Activated T-cell treated with anti-CD3 and anti-CD28 coated beads, Interleukin-2, amount 50 U/mL, for 24 hours (primary cell): ENCODE measurements around the gene SIGMAR1.

Experiments used
- DNase-seq: peaks from one replicate; pipeline ENCODE4 v3.0.0-alpha.2; 2020
- H3K27ac Mint-ChIP-seq: 2 replicates; pipeline ENCODE4 v1.8.0; 2020; ENCODE audit warnings: mild to moderate bottlenecking, mixed read lengths
- H3K27me3 Mint-ChIP-seq: 2 replicates; pipeline ENCODE4 v1.8.0; 2020; ENCODE audit warnings: mixed read lengths
- H3K36me3 Mint-ChIP-seq: 2 replicates; pipeline ENCODE4 v1.8.0; 2020; ENCODE audit warnings: low read depth, mixed read lengths
- H3K4me1 Mint-ChIP-seq: 2 replicates; pipeline ENCODE4 v1.8.0; 2020; ENCODE audit warnings: low read depth, mixed read lengths
- H3K4me3 Mint-ChIP-seq: 2 replicates; pipeline ENCODE4 v1.8.0; 2020; ENCODE audit warnings: mild to moderate bottlenecking, moderate library complexity, mixed read lengths
- H3K9me3 Mint-ChIP-seq: 2 replicates; pipeline ENCODE4 v1.8.0; 2020; ENCODE audit warnings: mixed read lengths

SIGMAR1 gene

GRCh38 chr9:34664281-34665066 is 26.9 kb upstream of the SIGMAR1 start:
- H3K4me3 Mint-ChIP-seq, result peak overlapping the region; percentile 77
- peaks cover 20% of the 10 kb centered on the region for H3K36me3 Mint-ChIP-seq
- peaks cover 36% of the 10 kb centered on the region for H3K4me1 Mint-ChIP-seq
- H3K9me3 Mint-ChIP-seq, result peaks cover 6% of the 10 kb centered on the region
- peak; percentile 69 for DNase-seq
- no peaks in the 10 kb centered on the region for H3K27me3 Mint-ChIP-seq
- peak overlapping the region; percentile 89 for H3K27ac Mint-ChIP-seq

DNA sequence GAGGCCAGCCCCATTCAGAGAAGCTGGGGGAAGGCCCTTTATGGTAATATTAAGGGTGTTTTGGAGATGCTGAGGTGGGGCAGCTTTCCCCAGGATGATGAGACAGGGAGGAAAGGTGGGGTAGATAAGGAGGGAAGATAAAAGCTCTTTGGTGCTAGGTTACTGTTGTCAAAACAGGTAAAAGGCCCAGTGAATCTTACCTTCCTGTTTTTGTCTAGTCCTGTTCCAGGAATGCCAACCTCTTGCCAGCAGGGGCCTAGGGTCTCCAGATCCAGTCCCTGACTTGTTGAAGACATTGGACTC is 25.7 kb upstream of the SIGMAR1 start:
- Mint-ChIP-seq H3K9me3 (no peaks in the 10 kb centered on the region), H3K36me3 (peaks cover 20% of the 10 kb centered on the region), H3K4me1 (peaks cover 37% of the 10 kb centered on the region), H3K27ac (peak overlapping the region; percentile 76), H3K4me3 (no peak overlapping the region), H3K27me3 (no peaks in the 10 kb centered on the region)
- DNase-seq, result no peak

DNA sequence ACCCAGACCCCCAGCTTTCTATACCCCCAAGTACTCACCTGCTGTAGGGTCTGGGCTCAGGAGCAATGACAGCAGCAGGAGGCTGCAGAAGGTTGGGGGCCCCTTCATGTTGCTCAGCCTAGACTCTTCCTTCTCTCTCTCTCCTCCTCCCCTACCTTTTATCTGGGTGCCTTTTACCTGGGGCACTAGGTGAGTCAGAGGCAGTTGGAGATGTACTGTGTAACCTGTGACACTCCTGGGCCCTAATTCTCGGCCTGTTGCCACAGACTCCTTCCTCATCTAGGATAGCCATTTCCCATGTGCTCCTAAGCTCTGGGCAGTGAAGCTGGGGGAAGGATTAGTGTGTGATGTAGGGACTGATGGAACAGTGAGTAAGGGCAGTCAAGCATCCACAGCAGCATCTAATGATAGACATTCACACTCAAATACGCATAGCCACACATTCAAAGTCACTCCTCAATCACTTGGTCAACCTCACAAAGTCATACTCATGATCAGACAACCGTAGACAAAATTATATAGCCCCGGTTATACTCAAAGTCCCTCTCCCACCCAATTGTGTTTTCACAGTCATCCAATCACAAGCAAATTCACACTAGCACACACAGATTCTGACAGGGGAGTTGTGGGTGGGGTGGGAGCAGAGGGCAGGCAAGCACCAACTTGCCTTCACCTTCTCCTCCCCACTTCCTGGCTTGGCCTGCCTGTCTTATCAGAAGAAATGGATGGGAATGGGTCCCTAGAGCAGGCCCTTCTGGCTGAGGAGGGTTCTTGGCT is 25.1 kb upstream of the SIGMAR1 start, which contains the start of gene CCL27:
Gene CCL27 (minus strand): TSS at position 132 of the 777 bp plus-strand sequence. CDS start 24 bp downstream, at position 108.
- Mint-ChIP-seq H3K36me3 (peaks cover 20% of the 10 kb centered on the region), H3K4me1 (peaks cover 37% of the 10 kb centered on the region), H3K27ac (peak within 1 kb of the TSS; percentile 76), H3K4me3 (no peak within 1 kb of the TSS), H3K9me3 (no peaks in the 10 kb centered on the region), H3K27me3 (no peaks in the 10 kb centered on the region)
- no peak for DNase-seq

- Mint-ChIP-seq H3K4me3 (no peak overlapping the region), H3K4me1 (peaks cover 30% of the 10 kb centered on the region), H3K36me3 (peaks cover 20% of the 10 kb centered on the region), H3K27ac (no peak overlapping the region), H3K9me3 (no peaks in the 10 kb centered on the region), H3K27me3 (no peaks in the 10 kb centered on the region)
- DNase-seq, result no peak
These were observed 22.1 kb upstream of the SIGMAR1 start for GRCh38 chr9:34659592-34660253.

DNA sequence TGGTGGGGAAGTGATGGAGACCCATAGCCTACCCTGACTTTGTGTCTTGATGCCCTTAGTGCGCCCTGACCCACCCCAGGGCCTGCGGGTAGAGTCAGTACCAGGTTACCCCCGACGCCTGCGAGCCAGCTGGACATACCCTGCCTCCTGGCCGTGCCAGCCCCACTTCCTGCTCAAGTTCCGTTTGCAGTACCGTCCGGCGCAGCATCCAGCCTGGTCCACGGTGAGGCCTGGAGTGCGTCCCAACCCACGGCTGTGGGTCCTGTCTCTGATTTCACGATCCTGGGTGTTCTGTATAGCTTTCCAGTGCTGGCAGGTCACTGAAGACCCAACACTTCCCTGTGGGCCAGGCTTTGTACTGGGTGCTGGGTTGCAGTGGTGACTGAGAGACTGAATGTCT is 20.9 kb upstream of the SIGMAR1 start:
- Mint-ChIP-seq H3K27ac (no peak overlapping the region), H3K36me3 (peaks cover 20% of the 10 kb centered on the region), H3K4me3 (no peak overlapping the region), H3K27me3 (no peaks in the 10 kb centered on the region), H3K9me3 (no peaks in the 10 kb centered on the region), H3K4me1 (peaks cover 18% of the 10 kb centered on the region)
- DNase-seq, result no peak

DNA sequence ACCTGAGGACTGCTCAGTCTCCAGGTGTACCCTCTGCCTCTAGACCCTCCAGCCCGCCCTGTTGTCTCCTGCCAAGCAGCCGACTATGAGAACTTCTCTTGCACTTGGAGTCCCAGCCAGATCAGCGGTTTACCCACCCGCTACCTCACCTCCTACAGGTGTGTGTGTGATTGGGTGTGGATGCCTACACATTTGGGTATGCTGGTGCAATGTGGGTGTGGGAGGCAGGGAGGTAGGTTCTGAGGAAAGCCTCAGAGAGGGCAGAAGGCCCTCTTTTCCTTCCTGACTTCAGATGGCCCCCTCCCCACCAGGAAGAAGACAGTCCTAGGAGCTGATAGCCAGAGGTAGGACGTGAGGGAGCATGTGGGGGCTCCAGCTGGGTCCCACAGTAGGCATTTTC is 19.4 kb upstream of the SIGMAR1 start:
- H3K27ac Mint-ChIP-seq, result no peak overlapping the region
- DNase-seq, result no peak
- no peaks in the 10 kb centered on the region for H3K9me3 Mint-ChIP-seq
- H3K27me3 Mint-ChIP-seq, result no peaks in the 10 kb centered on the region
- H3K4me3 Mint-ChIP-seq, result no peak overlapping the region
- H3K4me1 Mint-ChIP-seq, result peaks cover 15% of the 10 kb centered on the region
- H3K36me3 Mint-ChIP-seq, result peaks cover 20% of the 10 kb centered on the region

GRCh38 chr9:34655394-34655793 is 17.8 kb upstream of the SIGMAR1 start:
- Mint-ChIP-seq H3K4me1 (peaks cover 19% of the 10 kb centered on the region), H3K4me3 (no peak overlapping the region), H3K36me3 (peaks cover 20% of the 10 kb centered on the region), H3K27me3 (no peaks in the 10 kb centered on the region), H3K27ac (no peak overlapping the region), H3K9me3 (no peaks in the 10 kb centered on the region)
- no peak for DNase-seq

DNA sequence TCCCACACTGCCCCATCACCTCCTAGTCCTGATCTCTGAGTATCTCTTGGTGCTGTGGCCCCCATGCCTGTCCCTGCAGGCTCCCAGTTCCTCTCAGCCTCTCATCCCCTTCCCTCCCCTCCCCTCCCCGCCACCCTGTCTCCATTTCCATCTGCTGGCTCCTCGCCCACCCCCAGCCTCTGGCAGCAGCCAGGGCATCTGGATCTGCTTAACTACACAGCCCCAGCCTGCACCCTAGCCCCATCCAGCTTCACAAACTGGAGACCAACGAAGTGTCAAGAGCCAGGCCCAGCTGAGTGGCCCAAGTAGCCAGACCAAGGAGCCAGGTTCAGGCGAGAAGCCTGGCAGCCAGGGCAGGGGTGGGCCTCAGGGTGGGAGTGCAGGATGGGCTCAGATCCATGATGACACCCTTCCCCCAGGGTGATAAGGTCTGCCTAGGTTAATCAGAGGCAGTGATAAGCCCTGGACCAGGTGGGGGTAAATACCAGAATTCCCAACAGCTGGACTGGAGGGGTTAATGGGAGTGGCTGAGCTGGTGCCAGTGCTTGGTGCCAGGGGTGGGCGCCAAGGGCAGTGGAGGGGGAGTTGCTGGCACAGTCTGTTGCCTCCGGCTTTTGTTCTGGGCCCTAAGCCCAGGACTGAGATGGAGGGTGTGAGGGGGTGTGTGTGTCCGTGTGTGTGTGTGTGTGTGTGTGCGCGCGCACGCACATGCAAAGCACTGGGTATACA is 16.9 kb upstream of the SIGMAR1 start:
- no peak overlapping the region for H3K27ac Mint-ChIP-seq
- no peak overlapping the region for H3K4me3 Mint-ChIP-seq
- H3K4me1 Mint-ChIP-seq, result peaks cover 18% of the 10 kb centered on the region
- no peaks in the 10 kb centered on the region for H3K27me3 Mint-ChIP-seq
- DNase-seq, result no peak
- peaks cover 23% of the 10 kb centered on the region for H3K36me3 Mint-ChIP-seq
- H3K9me3 Mint-ChIP-seq, result no peaks in the 10 kb centered on the region

- Mint-ChIP-seq H3K4me3 (no peak overlapping the region), H3K9me3 (no peaks in the 10 kb centered on the region), H3K27ac (peak overlapping the region; percentile 13)
These were observed 15.8 kb upstream of the SIGMAR1 start for GRCh38 chr9:34653151-34654072.

DNA sequence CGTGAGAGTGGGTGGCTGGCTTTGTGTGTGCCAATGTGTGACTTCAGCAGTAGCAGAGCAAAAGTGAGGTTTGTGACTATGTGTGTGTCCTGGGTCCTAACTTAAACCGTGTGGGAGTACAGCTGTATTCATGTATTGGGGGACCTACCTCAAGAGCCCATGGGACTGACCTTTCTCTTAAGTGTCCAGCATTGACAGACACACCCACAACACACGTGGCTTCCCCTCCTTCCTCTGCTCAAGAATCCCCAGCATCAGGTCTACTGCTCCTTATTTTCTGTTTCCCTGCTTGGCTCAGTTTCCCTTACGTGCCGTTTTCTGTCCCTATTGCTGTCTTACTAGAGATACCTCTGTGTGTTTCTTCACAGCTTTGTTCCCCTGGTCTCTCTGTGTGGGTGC is 15.0 kb upstream of the SIGMAR1 start:
- H3K27ac Mint-ChIP-seq, result peak overlapping the region; percentile 58
- H3K4me1 Mint-ChIP-seq, result peaks cover 32% of the 10 kb centered on the region

More at GRCh38 chr9:34653151-34654072, 15.8 kb upstream of the SIGMAR1 start:
- DNase-seq, result no peak
- H3K36me3 Mint-ChIP-seq, result peaks cover 34% of the 10 kb centered on the region
- peaks cover 24% of the 10 kb centered on the region for H3K4me1 Mint-ChIP-seq
- no peaks in the 10 kb centered on the region for H3K27me3 Mint-ChIP-seq

DNA sequence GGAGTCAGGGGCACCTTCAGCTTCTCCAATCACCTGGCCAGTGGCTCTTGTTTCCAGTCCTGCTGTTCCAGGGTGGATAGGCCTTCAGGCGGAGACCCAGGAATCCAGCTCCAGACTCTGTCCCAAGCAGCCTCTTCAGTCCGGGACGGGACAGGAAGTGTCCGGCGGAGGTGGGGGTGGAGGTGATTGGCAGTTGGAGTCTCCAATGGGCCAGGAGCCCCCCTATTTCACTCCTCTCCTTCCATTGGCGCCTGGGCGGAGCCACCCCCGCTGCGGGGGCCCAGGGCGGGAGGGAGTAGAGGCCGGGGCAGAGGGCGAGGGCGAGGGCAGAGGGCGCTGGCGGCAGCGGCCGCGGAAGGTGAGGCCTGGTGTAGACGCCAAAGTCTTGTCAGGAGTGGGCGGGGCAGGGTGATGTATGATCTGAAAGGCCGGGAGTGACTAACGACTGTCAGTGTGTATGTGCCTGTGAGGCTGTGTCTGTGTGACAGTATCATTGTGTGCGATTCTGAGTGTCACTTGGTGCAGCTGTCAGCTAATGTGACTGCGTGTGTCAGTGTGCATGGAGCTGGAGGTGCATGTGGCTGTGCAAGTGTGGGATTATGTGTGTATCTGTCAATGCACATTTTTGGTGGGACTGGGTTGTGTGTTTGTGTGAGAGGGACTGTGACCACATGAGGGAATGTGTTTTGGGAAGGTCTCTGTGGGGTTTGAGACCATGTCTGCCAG is 14.5 kb upstream of the SIGMAR1 start, which contains the start of gene IL11RA:
Gene IL11RA (plus strand): TSS at position 310 of the 726 bp plus-strand sequence. CDS start 3,033 bp downstream, outside the sequence.
- Mint-ChIP-seq H3K27me3 (no peaks in the 10 kb centered on the region), H3K9me3 (no peaks in the 10 kb centered on the region), H3K4me1 (peaks cover 37% of the 10 kb centered on the region), H3K27ac (peak within 1 kb of the TSS; percentile 58), H3K36me3 (peaks cover 48% of the 10 kb centered on the region), H3K4me3 (no peak within 1 kb of the TSS)
- peak; percentile 62 for DNase-seq

More for the DNA sequence above, 15.0 kb upstream of the SIGMAR1 start:
- H3K4me3 Mint-ChIP-seq, result no peak overlapping the region
- H3K9me3 Mint-ChIP-seq, result no peaks in the 10 kb centered on the region
- H3K36me3 Mint-ChIP-seq, result peaks cover 42% of the 10 kb centered on the region
- no peaks in the 10 kb centered on the region for H3K27me3 Mint-ChIP-seq
- DNase-seq, result no peak

DNA sequence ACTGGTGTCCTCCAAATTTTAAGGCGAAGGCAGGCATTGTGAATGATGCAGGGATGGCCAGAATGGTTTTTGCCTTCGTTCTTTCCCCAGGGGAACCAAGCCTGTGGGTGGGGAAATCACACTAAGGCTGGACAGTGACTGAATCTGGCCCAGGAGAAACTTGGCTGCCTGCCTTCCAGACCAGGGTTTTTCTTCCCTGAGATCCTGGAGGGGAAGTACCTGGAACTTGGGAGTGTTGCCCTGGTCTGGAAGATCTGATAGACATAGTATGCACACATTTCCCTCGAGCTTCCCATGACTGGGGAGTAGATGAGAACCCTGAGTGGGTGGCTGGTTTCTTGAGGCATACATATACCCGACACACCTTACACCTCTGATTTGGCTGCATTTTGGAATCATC is 13.7 kb upstream of the SIGMAR1 start:
- H3K27ac Mint-ChIP-seq, result peak overlapping the region; percentile 15
- no peaks in the 10 kb centered on the region for H3K27me3 Mint-ChIP-seq
- H3K4me1 Mint-ChIP-seq, result peaks cover 38% of the 10 kb centered on the region
- DNase-seq, result no peak
- H3K4me3 Mint-ChIP-seq, result no peak overlapping the region
- no peaks in the 10 kb centered on the region for H3K9me3 Mint-ChIP-seq
- H3K36me3 Mint-ChIP-seq, result peaks cover 54% of the 10 kb centered on the region

- Mint-ChIP-seq H3K4me1 (peaks cover 43% of the 10 kb centered on the region), H3K36me3 (peaks cover 54% of the 10 kb centered on the region), H3K4me3 (no peak overlapping the region), H3K9me3 (no peaks in the 10 kb centered on the region), H3K27me3 (no peaks in the 10 kb centered on the region), H3K27ac (peak overlapping the region; percentile 15)
- DNase-seq, result no peak
These were observed 13.2 kb upstream of the SIGMAR1 start for GRCh38 chr9:34650816-34651215.
